HG03280 (cell line): ENCODE results near the gene SAP30L.

Source experiments
- ATAC-seq: cut with Tn5 transposase; IDR thresholded peaks from one replicate; pipeline ENCODE4 v1.9.1; 2021; ENCODE audit warnings: mild to moderate bottlenecking, moderate library complexity; ENCODE audit not compliant: unreplicated experiment

SAP30L gene

DNA sequence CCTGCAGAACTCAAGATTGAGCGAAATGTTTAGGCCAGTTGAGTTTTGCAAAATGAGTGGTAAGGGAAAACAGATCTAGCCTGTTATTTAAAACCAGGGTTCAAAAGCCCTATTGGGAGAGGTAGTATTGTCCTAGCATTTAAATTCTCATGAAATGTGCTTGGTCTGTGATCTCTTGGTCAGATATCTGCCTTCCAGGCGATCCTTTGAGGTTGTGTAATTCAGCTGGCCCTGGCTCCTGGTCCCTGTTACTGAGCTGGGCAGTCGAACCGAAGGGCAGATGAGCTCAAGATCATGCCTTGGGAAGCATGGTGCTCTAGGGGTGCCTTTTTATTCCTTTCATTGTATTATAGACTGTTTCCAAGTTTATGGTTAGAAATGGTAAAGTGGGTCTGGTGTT is 14.4 kb downstream of the SAP30L start:
- no peak for ATAC-seq

- ATAC-seq, result no peak
These were observed 15.7 kb downstream of the SAP30L start for GRCh38 chr5:154461531-154461930.

- ATAC-seq, result no peak
These were observed 18.6 kb downstream of the SAP30L start for GRCh38 chr5:154464438-154464837.

DNA sequence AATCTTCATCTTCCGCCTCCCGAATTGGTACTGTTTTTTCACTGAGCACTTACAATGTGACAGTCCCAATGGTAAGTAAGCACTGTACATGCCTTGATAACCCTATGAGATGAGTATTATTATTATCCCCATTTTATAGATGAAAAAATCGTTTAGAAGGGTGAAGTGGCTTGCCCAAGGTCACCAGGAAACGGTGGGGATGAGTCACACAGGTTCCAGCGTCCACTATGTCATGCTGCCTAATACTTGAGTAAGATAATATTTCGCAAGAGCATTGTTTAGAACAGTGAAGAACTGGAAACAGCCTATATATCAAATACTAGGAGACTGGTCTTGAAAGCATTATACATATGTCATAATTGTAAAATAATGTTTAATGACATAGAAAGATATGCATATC is 19.4 kb downstream of the SAP30L start:
- no peak for ATAC-seq

DNA sequence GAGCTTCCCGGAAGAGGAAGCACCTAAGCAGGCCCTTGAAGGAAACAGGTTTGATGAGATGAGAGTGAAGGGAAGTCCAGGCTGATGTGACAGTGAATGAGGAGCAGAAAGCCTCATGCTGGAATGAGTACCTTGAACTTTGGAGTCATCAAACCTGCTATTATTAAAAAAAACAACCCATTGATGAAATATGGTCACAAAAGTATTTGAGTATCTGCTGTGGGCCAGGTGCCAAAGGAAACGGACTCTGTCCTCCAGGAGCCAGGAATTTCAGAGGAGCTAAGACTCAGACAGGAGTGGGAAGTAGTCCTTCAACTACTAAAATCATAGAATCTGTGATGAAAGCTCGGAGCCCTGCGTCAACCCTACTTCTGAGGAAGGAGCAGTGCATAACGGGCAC is 20.4 kb downstream of the SAP30L start:
- no peak for ATAC-seq

DNA sequence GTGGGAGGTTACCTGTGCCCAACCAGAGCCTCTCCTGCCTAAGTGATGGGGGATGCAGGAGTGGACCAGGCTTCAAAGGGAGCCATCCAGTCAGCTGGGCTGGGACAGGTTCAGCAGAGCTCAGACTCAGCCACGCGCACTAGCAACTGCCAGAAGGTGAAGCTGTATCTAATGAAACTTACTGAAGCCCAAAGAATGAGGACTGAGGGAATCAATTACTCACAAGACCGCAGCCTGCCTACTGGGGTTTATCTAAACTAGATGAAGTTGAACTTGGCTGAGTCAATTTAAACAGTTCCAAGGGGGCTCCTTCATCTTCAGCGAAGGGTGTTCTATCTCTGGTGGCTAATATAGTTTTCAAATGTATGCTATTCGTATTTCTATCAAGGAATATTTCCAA is 20.9 kb downstream of the SAP30L start:
- no peak for ATAC-seq

GRCh38 chr5:154467655-154468354 is 22.0 kb downstream of the SAP30L start:
- peak; percentile 94 for ATAC-seq

- ATAC-seq, result no peak
These were observed 24.3 kb downstream of the SAP30L start for GRCh38 chr5:154470137-154470536.

DNA sequence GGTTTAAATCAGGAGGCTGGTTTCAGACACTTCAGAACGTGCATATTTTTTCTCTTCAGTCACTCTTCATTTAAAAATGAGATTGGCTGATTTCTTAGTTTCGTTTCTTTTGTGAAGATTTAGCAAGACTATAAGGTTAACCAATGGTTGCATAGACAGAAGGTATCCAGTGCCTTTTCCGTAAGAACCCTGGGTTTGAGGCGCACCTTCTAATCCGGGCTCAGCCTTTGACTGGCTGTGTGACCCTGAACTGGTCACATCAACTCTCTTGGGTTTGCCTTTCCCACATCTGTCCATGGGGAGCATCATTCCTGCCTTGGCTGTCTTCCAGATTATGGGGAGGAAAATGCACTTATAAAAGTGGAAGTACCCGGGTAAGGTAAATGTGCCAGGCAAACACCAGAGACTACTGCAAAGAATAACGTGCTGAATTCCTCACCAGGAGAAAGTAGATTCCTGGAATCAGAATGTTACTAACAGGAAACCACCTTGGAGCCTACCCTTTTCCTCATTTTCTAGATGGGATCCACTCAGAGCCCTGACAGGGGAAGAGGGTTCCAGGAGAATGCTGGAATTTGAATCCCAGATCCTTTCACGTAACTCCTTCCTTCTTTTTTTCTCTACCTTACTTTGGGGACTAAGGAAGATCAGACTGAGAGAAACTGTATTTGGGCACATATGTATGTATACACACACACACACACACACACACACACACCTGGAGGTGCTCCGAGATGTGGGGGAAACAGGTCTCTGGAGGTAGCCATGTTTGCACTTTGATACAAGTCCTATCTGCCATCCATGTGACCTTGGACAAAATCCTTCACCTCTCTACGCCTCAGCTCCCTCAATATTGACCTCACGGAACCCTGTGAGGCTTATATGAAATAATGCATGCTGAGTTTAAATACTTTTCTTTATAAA is 25.4 kb downstream of the SAP30L start:
- no peak for ATAC-seq

GRCh38 chr5:154472871-154473580 is 27.2 kb downstream of the SAP30L start:
- no peak for ATAC-seq

DNA sequence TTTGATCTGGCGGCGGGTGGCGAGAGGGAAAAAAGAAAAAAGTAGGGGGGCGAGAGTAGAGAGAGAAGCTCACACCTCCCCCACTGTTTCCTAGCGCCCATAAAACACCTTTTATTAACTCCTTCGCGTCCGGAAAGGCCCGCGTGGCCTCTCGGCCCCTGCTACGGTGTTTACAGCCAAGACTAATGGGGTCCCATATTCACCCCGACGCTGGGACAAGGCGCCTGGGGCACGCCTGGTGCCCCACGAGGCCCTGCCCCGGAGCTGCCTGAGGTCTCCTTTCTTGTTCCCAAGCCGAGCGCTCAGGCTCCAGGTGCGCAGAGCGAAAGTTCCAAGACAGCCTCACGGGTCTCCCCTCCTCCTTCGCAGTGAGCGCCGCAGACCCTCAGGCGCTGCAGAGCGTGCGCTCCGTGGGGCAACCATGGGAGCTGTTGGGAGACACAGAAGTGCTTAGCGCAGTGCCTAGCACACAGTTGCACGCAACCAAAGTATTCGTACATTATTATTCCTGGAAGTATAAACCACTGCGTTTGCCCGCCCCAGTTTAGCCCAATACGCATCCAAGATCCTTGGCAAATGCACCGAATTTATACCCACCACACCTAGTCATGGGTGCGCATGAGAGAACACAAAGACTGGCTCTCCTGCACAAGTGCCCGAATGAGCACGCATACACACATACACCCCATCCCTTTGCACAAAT is 27.9 kb downstream of the SAP30L start:
- no peak for ATAC-seq

GRCh38 chr5:154474396-154475334 is 28.9 kb downstream of the SAP30L start:
- ATAC-seq, result no peak

- no peak for ATAC-seq
These were observed 30.0 kb downstream of the SAP30L start for GRCh38 chr5:154475591-154476353.

GRCh38 chr5:154476354-154477205 is 30.8 kb downstream of the SAP30L start:
- no peak for ATAC-seq

- ATAC-seq, result no peak
These were observed 31.8 kb downstream of the SAP30L start for GRCh38 chr5:154477382-154478223.

DNA sequence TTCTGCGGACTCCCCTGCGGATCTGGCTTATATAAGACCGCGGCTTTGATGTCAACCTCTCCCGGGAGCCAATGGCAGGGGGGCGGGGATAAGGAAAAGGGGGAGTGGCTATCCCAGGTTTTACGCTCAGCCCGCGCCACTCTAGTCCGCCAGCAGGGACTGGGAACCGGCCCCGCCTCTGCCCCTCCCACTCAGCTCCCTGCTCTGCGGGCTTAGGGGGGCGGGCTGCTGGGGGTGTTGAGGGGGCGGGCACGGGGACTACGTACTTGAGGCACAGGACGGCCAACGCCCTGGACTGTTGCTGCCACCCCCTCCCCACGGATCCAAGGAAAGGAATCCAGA is 32.4 kb downstream of the SAP30L start, which contains the start of gene HAND1:
HAND1 (minus strand) TSS at position 4 of the 342 bp plus-strand sequence. CDS start 219 bp downstream, outside the sequence.
- no peak for ATAC-seq

DNA sequence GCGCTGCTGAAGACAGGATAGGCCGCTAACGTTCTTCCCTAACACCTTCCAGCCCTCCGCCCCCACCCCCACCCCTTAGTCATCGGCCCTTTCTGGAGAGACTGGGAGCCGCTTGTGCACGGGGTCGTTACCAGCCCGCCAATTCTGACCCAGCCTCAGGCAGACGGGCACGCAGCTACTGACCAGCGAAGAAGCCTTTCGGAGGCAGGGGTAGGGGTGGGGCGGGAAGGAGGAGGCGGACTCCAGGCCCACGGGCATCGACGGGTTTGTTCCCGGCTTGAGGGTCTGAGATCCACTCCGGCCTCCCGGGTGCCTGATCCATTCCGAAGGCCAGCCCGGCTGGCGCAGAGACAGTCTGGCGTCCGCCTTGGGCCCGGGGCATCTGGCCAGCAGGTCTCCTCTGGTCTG is 33.0 kb downstream of the SAP30L start:
- ATAC-seq, result no peak
